ENCODE measurements around the gene RAD18.

GRCh38 chr3:8982509-8982908 is 19.2 kb upstream of the RAD18 start:
- no peak for TF ChIP-seq POLR2A (IDR thresholded peaks at IDR 0.05)
- TF ChIP-seq CTCF (IDR thresholded peaks at IDR 0.05): no peak
